ENCODE data around the gene RGS6. TPM values are rescaled to one million over a fixed set of nuclear protein-coding genes. Genes with fewer than 3 reads are reported as not detected.

Gene RGS6
- polyA plus RNA-seq, 4 donors, result 0.82 to 1.6 (median 1.1) TPM

DNA sequence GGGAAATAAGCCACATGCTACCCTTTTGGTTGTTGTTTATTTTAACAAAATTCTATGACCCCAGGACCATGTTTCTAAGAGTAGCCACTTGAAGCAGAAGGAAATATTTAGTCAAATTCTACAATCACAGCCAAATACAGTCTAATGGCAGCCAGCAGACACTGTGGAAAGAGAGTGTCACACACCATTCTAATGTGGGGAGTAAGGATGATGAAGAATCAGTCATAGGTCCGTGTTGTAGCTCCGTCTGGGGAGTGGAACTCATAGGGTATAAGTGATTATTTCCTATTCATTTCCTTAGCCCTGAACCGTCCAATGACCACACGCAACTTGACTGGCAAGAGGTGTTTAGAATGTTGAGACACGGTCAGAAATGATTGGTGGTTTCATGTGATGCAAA lies 500.5 kb downstream of the RGS6 start:
- no peak for DNase-seq (ENCODE audit: low read depth in 4 of 4, low spot score in 3 of 4)

DNA sequence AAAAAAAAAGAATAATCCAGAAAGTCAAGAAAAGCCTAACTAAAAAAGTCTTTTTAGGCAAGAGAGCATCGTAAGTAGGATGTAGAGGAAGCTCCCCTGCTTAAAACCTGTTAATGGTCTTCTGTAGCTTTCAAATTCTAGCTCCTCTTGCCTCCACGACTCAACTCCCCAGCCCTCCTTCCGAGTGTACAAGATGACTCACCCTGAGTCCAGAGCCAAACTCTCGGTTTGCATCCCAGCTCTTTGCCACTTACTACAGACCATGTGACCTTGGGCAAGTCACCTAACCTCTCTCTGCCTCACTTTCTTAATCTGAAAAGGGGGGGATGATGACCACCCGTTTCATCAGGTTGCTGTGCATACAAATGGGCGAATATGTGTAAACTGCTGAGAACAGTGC lies 501.3 kb downstream of the RGS6 start:
- no peak for DNase-seq (ENCODE audit: low read depth in 4 of 4, low spot score in 3 of 4)

DNA sequence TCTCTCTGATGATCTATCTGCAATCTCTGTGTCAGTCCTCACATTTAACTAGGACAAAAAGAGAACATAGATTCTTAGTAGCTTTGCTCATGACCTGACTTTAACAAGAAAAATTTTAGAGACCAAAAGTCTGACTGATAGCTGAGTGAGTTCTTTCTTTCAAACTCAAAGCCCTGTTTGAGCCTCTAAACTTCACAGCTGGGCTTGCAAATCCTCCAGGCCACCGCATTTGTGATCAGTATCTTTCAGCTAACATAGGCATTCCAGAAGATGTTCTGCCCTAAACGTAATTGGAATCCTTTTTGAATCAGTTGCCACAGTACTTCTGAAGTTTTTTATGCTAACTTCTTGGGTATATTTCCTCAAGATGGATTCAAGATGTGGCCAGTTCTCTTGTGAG lies 502.6 kb downstream of the RGS6 start:
- no peak for DNase-seq (ENCODE audit: low read depth in 4 of 4, low spot score in 3 of 4)

DNA sequence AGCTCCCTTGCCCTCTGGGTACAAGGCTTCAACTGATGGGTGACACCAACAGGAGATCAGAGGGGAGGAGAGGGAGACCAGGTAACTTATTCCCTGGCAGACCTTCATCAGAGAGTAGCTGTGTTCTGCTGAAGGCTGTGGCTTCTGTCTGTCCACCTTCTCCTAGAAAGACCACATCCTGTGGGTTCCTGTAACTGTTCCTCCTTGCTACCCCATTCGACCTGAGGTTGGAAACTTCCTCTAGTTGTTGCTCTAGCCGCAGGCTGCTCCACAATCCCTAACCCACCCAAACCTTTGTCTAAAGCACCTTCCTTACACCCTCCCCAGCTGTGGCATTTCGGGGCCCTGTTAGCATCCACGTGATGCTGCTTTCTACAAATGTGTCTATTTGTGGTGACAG lies 507.5 kb downstream of the RGS6 start:
- DNase-seq (ENCODE audit: low read depth in 4 of 4, low spot score in 3 of 4), result no peak

DNA sequence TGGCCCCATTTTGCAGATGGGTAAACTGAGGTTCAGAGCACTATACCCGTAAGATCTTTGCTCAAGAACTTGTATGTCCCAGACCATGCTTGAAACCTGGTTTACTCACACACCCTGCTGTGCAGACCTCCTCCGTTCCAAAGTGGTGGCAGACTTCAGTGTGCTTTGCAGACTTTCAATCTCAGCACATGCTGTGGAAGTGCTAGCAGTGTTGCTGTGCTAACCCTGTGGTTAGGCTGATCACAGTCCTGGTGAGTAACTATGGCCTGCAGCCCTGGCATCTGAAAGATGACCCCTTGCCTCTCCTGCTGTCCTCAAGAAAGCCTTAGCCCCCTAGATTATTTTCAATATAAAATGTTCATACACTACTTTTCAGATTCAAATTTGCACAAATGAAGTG lies 511.0 kb downstream of the RGS6 start:
- no peak for DNase-seq (ENCODE audit: low read depth in 4 of 4, low spot score in 3 of 4)

DNA sequence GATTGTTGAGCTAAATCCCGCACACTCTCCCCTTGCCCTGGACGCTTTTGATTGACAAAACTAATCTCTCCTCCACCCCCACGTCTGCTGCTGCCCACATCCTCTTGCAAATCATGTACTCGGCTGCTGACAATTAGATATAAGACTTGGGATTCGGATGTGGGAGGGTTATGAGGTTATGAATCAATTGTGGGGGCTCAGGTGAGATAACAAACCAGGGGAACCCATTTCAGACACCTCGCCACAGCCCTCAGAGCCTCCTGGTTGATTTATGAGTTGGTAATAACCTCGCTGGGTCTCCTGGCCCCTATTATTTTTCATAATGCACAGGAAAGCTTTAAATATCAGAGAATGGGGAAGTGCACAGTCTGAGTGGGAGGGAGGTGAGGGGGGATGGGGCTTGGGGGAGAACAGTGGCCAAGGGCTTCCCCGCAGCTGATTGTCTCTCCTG lies 511.8 kb downstream of the RGS6 start:
- no peak for DNase-seq (ENCODE audit: low read depth in 4 of 4, low spot score in 3 of 4)

DNA sequence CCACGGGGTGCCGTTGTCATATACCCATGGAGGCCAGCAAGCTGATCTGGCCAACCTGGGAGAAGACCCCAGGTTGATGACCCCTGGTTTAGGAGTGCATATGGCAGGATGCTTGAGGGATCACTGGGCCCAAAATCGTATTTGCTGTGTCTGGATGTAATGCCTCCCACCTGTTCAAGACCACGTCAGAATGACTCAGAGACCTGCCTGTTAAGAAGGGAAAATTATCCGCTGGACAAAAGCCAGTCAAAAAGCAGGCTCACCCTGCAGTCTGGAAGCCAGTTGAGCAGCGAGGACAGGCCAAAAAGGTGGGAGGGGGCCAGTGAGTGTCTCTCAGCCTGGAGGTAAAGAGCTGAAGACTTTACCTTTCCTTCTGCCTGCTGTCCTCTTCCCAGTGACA lies 512.5 kb downstream of the RGS6 start:
- DNase-seq (ENCODE audit: low read depth in 4 of 4, low spot score in 3 of 4), result no peak

DNA sequence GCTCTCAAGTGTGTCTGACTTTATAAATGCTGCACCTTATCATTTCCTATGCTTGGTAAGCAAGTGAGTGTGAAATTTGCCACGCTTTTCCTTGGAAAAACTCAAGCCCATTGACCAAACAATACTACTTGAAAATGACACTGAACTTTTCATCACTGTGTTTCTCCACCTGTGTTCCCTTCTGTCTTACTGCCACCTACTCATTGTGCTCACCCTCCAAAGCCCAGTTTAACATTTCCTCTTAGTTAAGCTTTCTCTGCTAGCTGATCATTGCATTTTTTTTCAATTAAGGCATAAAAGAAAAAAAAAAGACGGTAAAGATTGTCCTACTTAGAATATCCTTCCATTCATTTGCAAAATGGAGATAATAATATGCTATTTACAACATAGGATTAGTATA lies 516.0 kb downstream of the RGS6 start:
- no peak for DNase-seq (ENCODE audit: low read depth in 4 of 4, low spot score in 3 of 4)

DNA sequence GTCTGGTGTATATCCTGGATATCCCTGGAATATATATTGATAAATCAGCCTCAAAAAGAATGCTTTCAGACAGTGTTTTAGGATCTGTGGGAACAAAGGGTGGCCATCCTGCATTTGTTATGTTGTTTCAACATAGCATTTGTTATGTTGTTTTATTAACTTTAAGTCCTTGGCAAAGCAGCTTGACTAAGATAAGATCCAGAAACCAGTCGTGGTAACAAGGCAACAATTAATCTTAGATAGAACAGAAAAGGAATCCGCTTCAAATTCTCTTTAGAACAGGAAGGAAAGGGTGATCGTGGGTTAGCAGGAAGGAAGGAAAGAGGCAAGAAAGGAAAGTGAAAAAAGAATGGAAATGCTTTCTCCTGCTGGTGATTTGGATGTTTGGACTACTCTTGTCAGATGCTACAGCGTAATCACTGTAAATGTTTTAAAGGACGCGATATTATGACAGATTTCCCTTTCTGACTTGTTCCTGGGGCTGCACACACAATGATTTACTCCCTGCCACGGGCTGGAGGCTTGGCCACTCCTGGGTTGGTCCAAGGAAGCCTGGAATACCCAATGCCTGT lies 518.3 kb downstream of the RGS6 start:
- DNase-seq (ENCODE audit: low read depth in 4 of 4, low spot score in 3 of 4), result no peak

DNA sequence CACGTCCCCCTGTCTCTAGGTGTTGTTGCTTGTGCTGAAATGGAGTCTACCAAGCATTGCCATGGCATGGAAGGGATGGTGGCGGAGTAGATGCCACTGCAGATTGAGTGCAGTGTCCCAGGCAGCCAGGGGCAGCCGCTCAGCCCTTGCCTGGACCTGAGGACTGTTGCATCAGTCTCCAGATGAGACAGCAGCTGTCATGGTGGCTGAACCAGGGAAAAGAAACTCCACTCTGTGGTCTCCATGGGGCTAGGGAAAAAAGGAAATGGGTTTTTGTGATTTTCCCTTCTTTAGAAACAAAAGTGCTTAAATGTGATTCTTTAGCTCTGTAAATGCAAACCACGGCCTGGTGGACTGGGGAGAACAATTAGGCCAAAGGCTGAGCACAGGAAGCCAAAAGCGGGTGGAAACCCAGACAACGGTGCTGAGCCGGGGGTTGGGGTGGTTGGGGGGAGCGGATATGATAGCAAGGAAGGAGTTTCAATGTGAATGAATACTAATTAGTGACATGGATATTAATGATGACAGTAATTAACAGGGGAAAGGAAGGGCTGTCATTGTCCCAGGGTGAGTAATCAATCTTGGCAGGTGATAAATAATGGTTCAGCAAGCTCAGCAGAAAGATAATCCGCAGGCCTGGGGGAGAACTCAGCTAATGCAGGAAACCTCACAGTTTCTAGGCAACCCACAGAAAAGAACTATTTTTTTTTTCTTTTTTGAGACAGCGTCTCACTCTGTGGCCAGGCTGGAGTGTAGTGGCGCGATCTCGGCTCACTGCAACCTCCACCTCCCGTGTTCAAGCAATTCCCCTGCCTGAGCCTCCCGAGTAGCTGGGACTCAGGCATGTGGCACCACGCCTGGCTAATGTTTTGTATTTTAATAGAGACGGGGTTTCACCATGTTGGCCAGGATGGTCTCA lies 519.1 kb downstream of the RGS6 start:
- peak in 1 of 4 donors; percentile 31 for DNase-seq (ENCODE audit: low read depth in 4 of 4, low spot score in 3 of 4)

DNA sequence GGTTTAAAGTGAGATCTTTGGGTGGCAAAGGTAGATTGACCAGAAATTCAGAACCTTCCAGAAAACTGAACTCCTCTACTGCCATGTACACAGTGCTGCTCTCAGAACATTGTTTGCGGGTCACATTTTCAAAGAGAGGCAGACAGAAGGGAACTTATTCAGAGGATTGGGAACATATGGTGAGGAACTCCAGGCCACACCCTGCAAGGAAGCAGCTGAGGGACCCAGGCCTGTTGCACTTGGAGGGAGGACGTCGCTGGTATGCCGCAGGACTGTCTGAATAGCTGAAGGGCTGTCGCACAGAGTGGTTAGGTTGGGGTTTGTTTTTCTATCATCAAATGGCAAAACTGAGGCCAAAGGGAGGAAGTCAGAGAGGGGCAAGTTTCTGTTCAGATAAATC lies 520.5 kb downstream of the RGS6 start:
- DNase-seq (ENCODE audit: low read depth in 4 of 4, low spot score in 3 of 4), result no peak

DNA sequence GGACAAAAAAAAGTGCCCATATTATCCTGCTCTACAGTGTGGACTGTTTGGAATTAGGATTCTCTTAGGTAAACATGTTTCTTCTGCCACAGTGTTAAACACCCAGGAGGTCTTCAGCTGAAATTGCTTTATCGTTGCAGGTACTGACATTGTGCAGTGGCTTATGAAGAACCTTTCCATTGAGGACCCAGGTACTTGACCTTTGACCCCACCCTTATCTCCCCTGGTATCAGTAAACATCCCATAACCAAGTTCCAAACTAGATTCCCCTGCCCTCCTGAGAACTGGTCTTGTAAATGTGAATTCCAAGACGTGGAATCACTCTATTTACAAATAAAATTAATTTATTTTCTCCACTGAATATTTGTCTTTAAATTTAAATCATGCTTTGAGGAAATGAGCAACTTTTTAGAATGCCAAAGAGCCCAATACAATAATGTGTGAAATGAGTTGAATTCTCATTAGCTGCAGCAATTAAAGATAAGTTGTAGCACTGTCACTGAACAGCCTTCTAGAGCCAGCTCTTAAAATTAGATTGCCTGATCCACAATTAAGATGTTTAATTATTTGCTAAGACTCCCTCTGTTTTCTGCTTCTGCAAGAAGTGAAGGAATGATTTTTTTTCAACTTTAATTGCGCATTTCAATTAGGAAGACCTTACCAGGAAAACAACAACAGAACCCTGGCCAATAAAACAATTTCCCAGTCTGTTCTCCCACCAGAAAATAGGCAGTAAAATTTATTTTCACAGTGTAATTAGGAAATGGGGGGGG lies 522.3 kb downstream of the RGS6 start:
- no peak for DNase-seq (ENCODE audit: low read depth in 4 of 4, low spot score in 3 of 4)

DNA sequence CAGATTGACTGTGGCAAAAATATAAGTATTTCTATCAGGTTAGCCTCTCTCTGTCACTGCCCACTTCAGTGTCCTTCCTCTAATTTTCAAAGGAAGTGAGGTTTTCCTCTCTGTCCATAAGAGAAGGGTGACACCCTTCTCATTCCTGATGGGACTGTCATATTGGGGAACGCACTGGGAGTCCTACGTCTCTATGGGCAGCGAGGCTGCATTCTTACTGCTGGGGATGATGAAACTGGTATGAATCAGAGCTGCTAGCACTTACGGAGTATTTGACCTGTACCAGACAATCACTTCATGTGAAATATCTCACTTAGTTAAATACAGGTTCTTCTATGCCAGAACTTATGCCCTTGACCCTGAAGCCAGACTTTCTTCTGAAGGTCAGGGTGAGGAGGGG lies 525.4 kb downstream of the RGS6 start:
- no peak for DNase-seq (ENCODE audit: low read depth in 4 of 4, low spot score in 3 of 4)

DNA sequence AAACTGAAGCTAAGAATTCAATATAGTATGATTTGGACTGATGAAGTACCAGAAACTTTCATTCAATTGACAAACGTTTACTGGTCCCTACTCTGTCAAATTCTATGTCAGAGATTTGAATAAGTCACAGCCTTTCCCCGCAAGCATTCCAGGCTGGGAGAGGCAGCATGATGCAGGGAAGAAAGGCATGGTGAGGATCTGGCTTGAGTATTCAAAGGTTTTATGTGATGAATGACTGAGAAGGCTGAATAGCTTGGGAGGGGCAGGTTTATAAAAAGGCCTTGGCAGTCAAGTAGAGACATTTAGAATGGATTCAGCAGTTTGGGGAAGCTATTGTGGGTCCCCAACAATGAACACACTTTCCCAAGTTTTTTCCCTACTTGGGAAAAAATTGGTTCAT lies 529.8 kb downstream of the RGS6 start:
- DNase-seq (ENCODE audit: low read depth in 4 of 4, low spot score in 3 of 4), result no peak

DNA sequence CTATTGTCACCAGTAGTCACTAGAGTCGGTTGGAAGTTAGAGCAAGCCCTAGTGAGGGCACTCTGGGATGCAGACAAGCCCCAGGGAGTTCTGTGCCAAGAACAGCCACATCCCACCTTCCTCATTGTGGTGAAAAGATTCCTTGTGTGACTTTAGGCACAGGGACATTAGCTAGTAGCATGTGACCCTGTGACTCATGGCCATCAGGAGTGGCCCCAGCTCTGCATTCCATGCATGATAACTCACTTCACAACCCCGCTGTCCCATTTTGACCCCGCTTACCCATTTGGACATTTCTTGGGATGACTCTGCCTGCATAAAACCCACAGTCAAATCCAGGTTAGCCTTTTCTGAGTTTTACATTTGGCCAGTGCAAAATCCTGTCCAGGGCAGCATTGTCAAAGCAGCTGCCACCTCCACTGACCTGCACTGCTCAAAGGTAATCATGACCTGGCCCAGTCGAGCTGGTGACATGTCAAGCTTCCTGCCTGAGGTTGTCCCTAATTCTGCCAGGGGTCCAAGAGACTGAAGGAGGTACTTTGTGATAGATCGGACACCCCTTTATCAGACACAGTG lies 531.1 kb downstream of the RGS6 start:
- DNase-seq (ENCODE audit: low read depth in 4 of 4, low spot score in 3 of 4), result no peak

DNA sequence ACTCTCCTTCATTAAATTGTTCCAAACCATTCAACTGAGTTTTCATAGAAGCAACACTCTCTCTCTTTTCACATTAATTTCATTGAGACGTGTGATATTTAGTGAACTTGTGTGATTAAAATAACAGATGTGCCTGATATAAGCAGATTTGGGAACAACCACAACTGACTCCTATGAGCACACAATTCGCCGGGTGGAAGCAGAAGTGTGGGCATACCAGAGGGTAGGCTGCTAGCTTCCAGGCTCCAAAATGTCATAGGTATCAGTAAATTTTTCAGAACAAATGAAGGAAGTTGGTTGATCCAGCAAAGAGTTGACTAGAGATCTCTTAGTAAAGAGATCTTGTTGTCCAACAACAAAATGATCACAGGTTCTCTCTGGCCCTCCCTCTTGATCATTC lies 532.0 kb downstream of the RGS6 start:
- DNase-seq (ENCODE audit: low read depth in 4 of 4, low spot score in 3 of 4), result no peak

DNA sequence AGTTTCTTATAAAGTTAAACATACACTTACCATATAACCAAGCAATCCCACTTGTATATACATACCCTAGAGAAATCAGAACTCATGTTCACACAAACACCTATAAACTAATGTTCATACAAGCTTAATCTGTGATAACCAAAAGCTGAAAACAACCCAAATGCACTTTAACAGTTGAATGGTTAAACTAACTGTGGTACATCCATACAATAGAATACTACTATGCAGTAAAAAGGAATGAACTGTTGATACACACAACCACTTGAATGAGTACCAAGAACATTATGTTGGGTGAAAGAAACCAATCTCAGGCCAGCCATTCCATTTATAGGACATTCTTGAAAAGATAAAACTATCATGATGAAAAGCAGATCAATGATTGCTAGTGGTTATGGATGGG lies 534.1 kb downstream of the RGS6 start:
- no peak for DNase-seq (ENCODE audit: low read depth in 4 of 4, low spot score in 3 of 4)

DNA sequence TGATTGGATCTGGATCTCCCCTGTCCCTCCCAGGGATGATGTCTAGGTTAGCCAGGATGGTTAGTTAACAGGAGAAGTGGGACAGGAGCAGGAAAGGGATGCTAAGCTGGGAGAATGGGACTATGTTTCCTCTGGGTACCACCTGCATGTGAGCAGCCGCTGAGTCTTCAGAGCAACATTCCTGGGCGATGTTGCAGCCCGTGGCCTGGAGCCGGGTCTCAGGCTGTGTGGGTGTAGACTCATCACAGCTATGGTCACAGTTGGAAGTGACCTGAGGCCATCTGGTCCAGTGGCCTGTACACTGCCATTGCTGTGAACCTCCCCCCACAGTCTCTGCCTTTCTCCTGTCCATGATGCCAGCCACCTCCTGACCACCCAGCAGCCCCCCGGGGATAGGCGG lies 539.1 kb downstream of the RGS6 start:
- no peak for DNase-seq (ENCODE audit: low read depth in 4 of 4, low spot score in 3 of 4)

DNA sequence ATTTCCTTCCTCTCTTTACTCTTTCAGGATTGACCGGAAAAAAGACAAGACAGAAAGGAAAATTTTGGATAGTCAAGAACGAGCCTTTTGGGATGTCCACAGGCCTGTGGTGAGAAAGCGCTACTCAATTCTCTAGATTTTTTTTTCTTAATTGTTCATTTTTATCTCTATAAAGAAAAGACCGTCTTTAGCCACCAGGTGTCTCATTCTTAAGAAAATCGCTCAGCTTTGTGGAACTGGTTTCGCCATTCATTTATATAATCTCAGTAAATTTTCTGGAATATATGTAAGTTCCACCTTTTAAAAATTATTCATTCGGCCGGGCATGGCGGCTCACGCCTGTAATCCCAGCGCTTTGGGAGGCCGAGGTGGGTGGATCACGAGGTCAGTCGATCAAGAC lies 540.6 kb downstream of the RGS6 start:
- no peak for DNase-seq (ENCODE audit: low read depth in 4 of 4, low spot score in 3 of 4)

DNA sequence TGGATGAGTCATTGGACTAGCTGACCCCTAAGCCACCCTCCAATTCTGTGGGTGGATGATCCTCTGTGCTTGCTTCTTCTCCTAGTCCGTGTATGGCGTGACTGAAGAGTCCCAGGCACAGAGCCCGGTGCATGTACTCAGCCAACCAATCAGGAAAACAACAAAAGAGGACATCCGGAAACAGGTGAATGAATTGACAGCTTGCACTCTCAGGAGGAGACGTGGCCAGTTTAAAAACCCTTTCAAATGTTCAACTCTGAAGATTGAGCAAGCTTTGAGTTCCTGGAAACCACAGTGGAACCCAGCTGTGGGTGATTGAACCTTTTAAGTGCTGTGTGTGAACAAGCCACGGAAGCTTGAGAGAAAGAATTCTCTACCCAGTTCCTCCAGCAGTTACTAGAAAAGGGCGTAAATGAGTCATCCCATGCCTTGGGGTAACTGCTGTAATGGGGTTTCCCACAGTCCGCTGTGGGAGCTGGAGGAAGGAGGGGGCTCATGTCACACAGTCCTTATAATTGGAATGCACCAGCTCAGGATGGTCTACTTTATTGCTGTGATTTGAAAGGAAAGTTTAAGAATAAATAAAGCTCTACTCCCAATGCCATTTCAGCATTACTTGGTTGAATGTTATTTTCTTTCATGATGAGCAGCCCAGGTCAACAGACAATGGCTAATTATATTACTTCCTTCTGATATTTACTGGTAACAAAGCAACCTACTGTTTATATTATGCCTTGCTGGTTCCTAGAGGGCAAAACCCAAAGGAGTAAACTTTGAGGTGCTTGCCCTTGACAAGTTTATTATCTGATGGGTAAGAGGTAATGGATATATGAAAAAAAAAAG lies 544.6 kb downstream of the RGS6 start:
- no peak for DNase-seq (ENCODE audit: low read depth in 4 of 4, low spot score in 3 of 4)

Data from right renal pelvis (tissue), 4 donors.